ENCODE results near the gene NAGPA.

The NAGPA gene

DNA sequence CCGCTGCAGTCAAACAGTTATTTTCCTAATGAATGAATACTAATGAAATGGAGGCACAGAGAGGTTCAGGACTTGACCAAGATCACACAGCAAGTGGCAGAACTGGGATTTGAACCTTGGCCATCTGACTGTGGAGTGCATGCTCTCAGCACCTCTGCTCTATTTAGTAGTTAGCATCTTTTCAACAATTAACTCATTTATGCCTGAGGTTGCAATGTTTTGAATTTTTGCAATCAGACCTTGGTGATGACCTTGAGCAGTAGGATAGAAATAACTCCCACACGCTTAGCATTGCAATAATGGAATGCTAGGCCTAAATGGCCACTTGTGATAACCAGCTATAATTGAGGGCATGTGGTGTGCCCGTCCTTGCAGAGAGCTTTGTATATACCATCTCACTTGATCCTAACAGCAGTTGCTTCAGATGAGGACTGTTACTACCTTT lies 31.0 kb downstream of the NAGPA start:
- no peak for DNase-seq (ENCODE audit: low read depth)

DNA sequence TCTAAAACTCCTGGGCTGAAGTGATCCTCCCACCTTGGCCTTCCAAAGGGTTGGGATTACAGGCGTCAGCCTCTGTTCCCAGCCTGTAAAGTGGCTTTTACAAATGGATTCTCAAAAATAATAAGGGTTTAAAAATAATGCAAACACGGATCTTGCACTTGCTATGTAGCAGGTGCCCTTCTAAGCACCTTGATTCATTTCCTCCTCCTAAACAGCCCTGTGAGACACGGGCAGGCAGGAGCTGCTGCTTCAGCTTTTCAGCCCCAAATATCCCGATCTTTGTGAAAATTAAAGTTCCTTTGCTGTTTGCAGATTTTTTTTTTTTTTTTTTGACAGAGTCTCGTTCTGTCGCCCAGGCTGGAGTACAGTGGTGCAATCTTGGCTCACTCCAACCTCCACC lies 31.7 kb downstream of the NAGPA start:
- DNase-seq (ENCODE audit: low read depth), result no peak

DNA sequence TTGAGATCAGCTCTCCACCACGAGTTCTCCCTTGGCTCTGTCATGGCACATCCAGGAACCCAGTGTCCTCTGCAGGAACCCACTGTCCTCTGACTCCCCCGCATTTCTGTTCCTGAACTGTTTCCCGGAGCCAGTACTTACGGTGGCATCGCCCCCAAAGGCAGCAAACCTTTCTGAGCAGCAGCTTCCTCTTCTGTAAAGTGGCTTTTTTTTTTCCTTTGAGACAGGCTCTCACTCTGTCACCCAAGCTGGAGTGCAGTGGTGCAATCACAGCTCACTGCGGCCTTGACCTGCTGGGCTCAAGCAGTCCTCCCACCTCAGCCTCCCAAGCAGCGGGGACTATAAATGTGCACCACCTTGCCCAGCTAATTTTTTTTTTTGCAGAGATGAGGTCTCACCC lies 32.2 kb downstream of the NAGPA start:
- DNase-seq (ENCODE audit: low read depth), result no peak

DNA sequence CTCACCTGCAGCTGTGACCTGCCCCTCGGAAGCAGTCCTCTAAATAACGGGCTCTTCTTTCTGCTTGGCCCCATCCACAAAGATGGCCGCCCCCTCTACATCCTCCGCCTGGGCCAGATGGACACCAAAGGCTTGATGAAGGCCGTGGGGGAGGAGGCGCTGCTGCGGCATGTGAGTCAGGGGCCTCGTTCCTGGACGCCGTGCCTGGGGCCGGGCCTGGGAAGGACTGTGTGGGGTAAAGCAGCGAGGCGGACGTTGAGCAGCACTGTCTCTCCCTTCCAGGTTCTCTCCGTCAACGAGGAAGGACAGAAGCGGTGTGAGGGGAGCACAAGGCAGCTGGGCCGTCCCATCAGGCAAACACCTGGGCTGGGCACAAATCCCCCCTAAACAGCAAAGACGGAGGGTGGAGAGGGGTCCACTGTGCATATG lies 33.1 kb downstream of the NAGPA start:
- no peak for DNase-seq (ENCODE audit: low read depth)

DNA sequence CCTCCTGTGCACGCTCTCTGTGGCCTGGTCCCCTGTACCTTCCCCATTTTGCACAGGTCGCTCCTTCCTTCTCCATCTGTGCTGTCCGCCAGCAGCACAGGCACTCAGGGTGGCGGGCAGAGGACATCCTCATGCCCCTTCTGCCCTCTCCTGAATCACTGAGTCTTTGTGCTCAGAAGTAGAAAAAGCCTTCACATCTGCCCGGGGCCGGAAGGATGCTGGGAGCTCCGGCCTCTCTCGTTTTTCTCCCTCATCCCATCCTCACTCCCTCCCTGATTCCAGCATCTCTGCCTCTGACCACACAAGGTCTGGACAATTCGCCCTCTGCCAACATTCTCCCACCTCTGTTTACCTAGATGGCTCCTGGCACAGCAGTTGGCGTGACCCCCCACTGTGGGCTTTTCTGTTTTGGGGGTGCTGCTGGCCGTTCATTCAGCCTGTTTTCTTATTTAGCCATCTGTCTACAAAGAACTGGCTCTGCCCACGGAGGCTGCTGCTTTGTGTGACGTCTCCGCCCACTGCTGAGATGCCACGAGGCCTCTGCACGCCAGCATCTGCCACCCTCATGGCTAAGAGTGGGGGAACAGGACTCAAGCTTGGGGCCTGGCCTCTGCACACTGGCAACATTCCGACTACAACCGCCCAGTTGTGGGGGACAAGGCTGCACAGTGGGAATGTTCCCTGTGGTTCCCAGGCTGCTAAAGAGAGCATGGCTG lies 38.9 kb downstream of the NAGPA start:
- no peak for DNase-seq (ENCODE audit: low read depth)

DNA sequence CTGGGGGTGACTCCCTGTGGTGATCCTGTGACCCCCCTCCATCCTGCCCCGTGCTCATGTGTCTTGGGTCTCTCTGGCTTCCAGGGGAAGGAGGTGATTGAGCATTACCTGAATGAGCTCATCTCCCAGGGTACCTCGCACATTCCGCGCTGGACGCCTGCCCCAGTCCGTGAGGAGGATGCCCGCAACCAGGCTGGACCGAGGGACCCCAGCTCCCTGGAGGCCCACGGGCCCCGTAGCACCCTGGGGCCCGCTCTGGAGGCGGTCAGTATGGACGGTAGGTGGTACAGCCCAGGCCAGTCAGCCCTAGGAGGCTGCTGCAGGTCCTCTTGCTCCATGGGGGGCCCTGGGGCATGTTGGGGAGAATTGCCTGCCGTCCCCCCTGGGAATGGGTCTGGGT lies 42.0 kb downstream of the NAGPA start:
- no peak for DNase-seq (ENCODE audit: low read depth)

DNA sequence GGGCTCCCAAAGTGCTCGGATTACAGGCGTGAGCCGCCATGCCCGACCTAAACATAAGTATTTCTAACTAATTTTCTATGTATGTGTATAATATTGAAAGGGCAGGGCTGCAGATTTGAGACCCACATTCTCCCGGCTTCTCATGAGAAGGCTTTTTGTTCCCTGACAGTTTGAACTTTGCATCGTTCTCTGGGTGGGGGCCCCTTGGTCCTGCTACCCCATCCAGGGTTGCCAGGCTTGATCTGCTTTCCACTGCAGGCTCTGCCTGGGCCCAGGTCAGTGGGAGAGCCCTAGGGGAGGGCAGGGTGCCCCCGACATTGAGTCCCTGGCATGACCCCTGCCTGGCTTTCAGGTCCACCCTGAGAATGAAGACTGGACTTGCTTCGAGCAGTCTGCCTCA lies 43.3 kb downstream of the NAGPA start:
- no peak for DNase-seq (ENCODE audit: low read depth)

DNA sequence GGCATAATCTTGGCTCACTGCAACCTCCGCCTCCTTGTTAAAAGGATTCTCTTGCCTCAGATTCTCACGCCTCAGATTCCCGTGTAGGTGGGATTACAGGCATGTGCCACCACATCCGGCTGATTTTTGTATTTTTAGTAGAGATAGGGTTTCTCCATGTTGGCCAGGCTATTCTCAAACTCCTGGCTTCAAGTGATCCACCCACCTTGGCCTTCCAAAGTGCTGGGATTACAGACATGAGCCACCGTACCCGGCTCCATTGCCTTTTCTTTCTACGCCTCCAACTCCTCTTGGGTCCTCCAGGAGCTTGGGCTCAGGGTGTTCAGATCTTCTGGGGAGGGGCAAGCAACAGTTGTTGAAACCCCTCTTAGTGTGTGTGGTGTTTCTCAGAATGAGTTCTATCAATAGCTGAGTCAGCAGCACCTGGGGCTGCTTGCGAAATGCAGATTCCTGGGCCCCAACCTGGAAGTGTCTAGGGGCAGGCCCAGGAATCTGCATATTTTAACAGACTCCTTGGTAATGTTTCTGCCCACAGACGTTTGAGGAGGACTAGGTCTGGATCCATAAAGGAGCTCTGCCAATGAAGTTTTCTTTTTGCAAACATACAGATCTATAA lies 44.2 kb downstream of the NAGPA start:
- DNase-seq (ENCODE audit: low read depth), result no peak

DNA sequence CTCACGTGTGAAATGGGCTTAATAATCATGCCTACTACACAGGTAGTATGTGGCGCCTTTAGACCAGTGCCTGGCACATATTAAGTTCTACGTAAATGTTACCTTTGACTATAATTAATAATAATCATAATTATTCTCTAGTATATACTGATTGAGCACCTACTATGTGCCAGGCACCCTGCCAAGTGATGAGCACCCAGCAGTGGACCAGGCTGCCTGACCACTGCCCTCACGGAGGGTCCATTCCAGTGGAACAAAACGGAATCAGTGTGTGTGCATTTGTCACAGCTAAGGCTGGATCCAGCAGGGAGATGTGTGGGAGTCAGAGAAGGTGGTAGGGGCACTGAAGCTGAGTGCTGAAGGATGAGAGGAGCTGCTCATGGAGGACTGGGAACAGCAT lies 45.1 kb downstream of the NAGPA start:
- DNase-seq (ENCODE audit: low read depth), result no peak

DNA sequence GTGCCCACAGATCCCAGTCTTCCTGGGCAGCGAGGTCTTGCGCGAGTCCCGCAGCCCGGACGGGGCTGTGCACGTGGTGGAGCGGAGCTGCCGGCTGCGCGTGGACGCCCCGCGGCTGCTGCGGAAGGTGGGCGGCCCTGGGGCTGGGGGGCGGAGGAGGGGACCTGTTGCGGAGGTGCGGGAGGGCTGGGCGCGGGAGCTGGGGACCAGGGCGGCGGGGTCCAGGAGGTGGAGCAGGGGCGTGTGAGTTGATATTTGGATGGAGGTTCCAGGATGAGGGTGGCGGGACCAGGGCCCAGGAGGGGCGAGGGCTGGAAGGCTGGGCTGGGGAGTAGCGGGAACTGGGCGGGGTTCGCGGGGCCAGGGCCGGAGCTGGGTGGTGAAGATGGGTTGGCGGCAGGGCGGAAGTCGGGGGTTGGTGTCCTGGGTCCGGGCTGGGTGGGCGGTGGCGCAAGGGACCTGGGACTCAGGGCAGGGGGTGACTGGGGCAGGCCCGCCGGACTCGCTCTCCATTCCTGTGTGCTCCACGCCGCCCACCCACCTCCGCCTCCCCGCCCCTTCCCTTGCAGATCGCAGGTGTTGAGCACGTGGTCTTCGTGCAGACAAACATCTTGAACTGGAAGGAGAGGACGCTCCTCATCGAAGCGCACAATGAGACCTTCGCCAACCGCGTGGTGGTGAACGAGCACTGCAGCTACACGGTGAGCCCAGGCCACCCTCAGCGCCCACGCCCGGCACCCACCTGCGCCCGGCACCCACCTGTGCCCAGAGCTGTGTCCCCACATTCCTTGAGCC lies 46.0 kb downstream of the NAGPA start:
- DNase-seq (ENCODE audit: low read depth), result no peak

DNA sequence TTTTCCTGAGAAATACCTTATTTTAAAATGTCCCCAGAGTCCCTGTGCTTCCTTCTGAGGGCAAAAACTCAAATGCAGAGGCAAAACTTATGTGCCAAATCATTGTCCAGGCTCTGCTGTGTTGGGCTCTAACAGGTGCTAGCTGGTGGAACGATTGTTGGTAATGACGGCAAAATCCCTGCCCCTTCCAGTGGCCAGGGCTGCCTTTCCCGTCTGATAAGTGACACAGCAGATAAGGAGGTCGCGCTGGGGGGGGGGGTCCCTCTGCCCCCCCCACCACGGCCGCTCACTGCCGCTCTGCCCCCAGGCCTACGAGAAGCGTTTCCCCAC lies 46.5 kb downstream of the NAGPA start:
- no peak for DNase-seq (ENCODE audit: low read depth)

DNA sequence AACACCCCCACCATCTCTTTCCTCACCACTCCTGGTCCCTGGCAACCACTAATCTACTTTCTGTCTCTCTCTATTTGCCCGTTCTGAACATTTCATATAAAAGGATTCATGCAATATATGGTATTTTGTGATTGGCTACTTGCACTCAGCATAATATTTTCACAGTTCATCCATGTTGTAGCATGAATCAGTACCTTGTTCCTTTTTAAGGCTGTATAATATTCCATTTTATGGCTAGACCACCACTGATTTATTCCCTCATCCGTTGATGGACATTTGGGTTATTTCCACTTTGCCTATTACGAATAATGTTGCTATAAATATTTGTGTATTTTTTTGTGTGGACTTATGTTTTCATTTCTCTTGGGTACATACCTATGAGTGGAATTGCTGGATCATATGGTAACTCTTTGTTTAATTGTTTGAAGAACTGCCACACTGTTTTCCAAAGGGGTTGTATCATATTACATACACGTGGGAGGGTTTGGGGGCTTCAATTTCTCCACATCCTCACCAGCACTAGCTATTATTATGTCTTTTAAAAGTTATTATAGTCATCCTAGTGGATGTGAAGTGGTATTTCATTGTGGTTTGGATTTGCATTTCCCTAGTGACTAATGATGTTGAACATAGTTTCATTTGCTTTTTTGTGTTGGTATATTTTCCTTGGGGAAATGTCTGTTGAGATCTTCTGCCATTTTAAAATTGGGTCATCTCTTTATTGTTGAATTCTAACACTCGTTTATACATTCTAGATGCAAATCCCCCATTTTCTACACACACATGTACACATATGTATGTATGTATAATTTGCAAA lies 49.4 kb downstream of the NAGPA start:
- no peak for DNase-seq (ENCODE audit: low read depth)

DNA sequence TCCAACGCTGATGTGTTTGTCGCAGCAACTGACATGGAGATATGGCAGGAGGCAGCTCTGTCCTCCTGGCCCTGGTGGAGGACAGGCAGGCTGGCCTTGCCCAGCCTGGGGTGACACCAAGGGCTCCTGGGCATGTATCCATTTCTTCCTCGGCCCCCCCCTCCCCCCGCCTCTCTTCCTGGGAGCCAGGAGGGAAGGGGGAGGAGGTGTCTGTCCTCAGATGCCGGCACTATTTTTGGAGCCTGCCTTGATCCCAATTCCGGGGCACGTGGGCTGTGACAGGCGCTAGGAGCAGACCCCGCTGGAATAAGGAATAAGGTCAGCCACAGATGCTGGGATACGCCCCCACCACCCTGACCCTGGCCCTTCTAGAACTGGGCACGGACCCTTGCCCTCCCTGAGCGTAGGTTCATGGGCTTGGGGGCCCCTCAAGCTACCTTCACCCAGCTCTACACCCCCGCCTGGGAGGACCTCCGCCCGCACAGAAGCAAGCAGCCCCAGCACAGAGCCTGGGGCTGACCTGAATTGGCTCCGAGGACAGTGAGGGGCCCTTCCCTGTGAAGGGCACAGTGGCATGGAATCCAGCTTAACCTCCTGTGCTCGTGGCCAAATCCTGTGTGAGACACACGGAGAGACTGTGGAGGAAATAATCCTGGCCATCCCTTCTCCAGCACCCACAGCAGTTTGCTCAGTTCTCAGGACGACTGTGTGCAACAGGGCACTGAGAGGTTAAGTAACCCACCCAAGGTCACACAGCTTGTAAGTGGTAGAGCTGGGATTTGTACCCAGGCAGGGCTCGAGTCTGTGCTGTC lies 51.5 kb downstream of the NAGPA start:
- DNase-seq (ENCODE audit: low read depth), result no peak

DNA sequence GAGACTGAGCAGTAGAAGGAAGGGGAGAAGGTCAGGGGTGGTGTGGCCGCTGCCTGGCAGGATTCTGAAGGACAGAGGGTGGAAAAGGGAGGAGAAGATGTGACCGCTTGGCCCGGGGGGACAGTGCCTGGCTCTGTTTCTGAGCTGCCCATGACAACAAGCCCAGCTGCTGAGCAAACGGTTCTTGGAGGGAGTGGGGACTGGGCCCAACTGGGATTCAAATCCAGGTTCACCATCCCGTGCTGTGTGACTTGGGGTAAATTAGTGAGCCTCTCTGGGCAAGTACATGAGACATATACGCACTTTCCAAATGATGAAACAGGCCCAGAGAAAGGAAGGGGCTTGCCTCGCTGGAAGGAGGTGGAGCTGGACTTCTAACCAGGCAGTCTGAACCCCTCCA lies 52.3 kb downstream of the NAGPA start:
- DNase-seq (ENCODE audit: low read depth), result no peak

DNA sequence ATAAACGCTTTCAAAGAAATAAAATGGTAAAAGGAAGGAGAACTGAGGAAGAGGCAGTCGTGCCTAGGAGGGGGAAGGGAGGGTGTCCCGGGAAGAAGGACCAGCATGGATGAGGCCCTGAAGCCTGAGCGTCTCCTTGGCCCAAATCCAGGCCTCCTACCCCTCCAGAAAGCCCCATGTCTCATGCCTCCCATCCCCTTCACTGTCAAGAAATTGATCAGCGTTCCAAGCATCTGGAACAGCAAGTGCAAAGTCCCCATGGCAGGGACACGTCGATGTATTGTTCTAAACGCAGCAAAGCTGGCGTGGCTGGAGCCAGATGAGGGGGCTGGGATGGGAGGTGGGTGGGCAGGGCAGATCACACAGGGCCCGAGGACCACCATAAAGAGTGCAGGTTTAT lies 53.0 kb downstream of the NAGPA start:
- DNase-seq (ENCODE audit: low read depth), result no peak

DNA sequence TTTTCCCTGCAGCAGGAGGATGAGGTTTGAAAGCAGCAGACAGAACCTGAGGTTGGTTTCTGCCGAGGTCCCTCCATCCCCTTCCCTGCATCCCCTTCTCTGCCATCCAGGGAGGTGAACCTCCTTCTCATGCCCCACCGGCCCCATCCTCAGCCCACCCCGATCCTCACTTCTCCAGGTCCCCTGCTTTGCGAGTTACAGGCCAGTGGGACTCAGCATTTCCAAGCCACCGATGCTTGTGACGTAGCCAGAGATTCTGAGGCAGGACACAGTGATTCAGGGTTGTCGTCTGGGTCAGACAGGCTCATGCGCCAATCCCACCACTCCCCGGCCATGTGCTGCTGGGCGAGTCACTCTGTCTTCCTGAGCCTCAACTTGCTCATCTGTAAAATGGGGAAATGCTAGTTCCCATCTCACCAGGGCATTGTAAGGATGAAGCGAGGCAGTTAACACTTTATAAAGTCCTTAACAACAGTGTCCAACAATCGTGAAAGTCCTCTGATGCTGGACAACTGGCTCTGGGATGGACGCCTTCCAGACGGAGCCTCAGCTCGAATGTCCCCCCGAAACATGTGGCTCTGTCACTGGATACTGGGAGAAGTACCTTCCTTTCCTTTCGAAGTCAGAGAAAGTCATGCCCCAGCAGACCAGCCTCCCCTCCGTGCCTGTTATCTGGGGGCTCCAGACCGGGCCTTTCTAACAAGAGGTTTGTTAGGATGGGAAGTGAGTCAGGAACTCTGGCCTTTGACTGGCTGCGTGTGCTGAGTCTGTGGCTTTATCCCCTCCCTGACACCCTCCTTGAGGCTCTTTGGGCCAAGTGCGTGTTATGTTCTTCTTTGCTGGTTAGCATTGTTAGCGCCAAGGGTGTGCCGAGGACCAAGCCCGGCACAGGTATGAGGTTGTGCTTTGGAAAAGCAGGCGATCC lies 53.7 kb downstream of the NAGPA start:
- no peak for DNase-seq (ENCODE audit: low read depth)

DNA sequence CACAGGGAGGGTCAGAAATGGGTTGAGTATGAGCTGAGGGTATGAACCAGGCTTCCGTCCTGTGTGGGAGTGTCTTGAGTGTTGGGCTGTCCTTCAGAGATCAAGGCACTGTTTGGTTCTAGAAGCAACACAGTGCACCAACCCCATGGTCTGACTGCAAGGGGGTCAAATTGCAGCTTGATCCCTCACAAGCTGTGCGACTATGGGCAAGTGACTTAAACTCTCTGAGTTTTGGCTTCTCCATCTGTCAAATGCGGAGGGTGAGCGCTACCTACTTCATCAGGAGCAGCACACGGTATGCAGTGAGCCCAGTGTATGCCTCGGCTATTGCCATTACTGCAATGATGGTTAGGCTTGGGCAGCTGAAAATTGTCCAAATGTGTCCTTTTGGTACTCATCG lies 54.6 kb downstream of the NAGPA start:
- no peak for DNase-seq (ENCODE audit: low read depth)

DNA sequence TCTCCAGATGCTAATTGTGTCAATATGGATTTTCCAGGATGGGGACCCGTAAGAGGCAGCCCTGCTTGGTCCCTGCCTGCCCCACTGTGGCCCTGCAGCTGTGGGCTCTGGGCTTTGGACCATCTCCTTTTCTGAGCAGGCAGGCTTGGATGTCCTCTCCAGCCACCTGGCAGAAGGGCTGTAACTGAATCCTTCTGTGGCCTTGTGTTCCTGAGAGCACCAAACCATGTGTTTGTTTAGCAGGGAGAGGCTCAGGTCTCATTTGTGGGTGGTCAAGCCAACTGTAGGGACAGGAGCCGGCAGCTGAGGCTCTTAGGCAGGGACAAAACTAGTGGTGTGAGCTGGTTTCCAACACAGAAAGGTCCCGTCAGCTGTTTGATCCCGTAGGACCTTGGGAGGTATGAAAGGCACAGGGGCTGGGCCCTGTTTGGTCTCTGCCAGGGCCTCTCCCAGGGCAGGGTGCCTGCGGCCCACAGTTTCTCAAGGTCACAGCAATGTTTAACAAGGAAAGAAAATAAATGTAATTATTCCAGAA lies 57.1 kb downstream of the NAGPA start:
- DNase-seq (ENCODE audit: low read depth), result no peak

DNA sequence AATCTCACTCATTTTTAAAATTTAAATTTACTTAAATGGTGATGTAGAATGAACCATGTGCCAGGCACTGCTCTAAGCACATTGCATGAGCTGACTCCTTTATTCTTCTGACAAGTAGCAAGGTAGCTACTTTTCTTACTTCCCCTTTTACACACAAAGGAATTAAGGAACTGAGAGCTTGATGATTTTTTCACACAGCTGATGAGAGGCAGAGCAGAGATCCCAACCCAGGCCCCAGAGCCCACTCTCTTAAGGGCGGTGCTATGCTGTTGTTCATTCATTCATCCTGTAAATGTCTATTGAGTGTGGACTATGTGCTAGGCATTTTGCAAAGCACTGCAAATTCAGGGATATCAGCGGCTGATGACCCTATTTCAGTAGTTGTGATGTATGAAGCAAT lies 57.7 kb downstream of the NAGPA start:
- no peak for DNase-seq (ENCODE audit: low read depth)
